ENCODE results near the gene GAB4. TPM values are rescaled to one million over a fixed set of nuclear protein-coding genes. Genes with fewer than 3 reads are reported as not detected.

GAB4 gene
- total RNA-seq, 1 experiment from 2014 or later: not detected

- Histone ChIP-seq H3K36me3 (ENCODE audit: control insufficient read depth, insufficient read depth, low read length) (no peaks in the 10 kb centered on the region), H3K4me3 (ENCODE audit: low read depth, low read length) (no peak overlapping the region), H3K4me1 (no peaks in the 10 kb centered on the region), H3K9me3 (no peaks in the 10 kb centered on the region), H3K27me3 (replicated peaks; ENCODE audit: control insufficient read depth, insufficient read depth, low read length) (no peaks in the 10 kb centered on the region; the same call in none of the 2 replicates)
- intact Hi-C loops (cut with micrococcal nuclease; ENCODE audit: unreplicated experiment): no loop called here
- no peak for DNase-seq
- Mint-ChIP-seq H3K4me1 (ENCODE audit: low read depth, unreplicated experiment) (no peaks in the 10 kb centered on the region), H3K9me3 (ENCODE audit: unreplicated experiment) (no peaks in the 10 kb centered on the region), H3K4me3 (ENCODE audit: unreplicated experiment) (no peak overlapping the region), H3K36me3 (ENCODE audit: insufficient read depth, unreplicated experiment) (no peaks in the 10 kb centered on the region), H3K27me3 (ENCODE audit: insufficient read depth, unreplicated experiment) (peaks cover 14% of the 10 kb centered on the region), H3K27ac (ENCODE audit: unreplicated experiment) (no peak overlapping the region)
- no peak for TF ChIP-seq CTCF (IDR thresholded peaks at IDR 0.05; ENCODE audit: insufficient read depth in 1 of 2, low read depth in 1 of 2, low read length in 1 of 2, severe bottlenecking in 1 of 2, unreplicated experiment in 1 of 2)
- BruUV-seq (replicated peaks): no TSS peak
- ChIA-PET CTCF (no interaction called here), POLR2A (no interaction called here)
These were observed 47.7 kb downstream of the GAB4 start for GRCh38 chr22:16960220-16960883.

GRCh38 chr22:16959345-16959930 lies 48.6 kb downstream of the GAB4 start:
- no peaks in the 10 kb centered on the region for H3K36me3 Mint-ChIP-seq (ENCODE audit: insufficient read depth, unreplicated experiment)
- CTCF ChIA-PET: no interaction called here
- POLR2A ChIA-PET: no interaction called here
- H3K27me3 Mint-ChIP-seq (ENCODE audit: insufficient read depth, unreplicated experiment): peaks cover 12% of the 10 kb centered on the region
- no peak overlapping the region for H3K4me3 Mint-ChIP-seq (ENCODE audit: unreplicated experiment)
- intact Hi-C loops (cut with micrococcal nuclease; ENCODE audit: unreplicated experiment): no loop called here
- no peak for DNase-seq
- Histone ChIP-seq H3K27me3 (replicated peaks; ENCODE audit: control insufficient read depth, insufficient read depth, low read length) (no peaks in the 10 kb centered on the region; the same call in 1 of the 2 replicates), H3K4me1 (no peaks in the 10 kb centered on the region), H3K4me3 (ENCODE audit: low read depth, low read length) (no peak overlapping the region), H3K36me3 (ENCODE audit: control insufficient read depth, insufficient read depth, low read length) (no peaks in the 10 kb centered on the region), H3K9me3 (no peaks in the 10 kb centered on the region)
- no peak for TF ChIP-seq CTCF (IDR thresholded peaks at IDR 0.05; ENCODE audit: insufficient read depth in 1 of 2, low read depth in 1 of 2, low read length in 1 of 2, severe bottlenecking in 1 of 2, unreplicated experiment in 1 of 2)
- H3K27ac Mint-ChIP-seq (ENCODE audit: unreplicated experiment): no peak overlapping the region
- H3K9me3 Mint-ChIP-seq (ENCODE audit: unreplicated experiment): no peaks in the 10 kb centered on the region
- BruUV-seq (replicated peaks): no TSS peak
- no peaks in the 10 kb centered on the region for H3K4me1 Mint-ChIP-seq (ENCODE audit: low read depth, unreplicated experiment)

- Histone ChIP-seq H3K27me3 (replicated peaks; ENCODE audit: control insufficient read depth, insufficient read depth, low read length) (no peaks in the 10 kb centered on the region), H3K9me3 (no peaks in the 10 kb centered on the region), H3K4me1 (no peaks in the 10 kb centered on the region), H3K36me3 (ENCODE audit: control insufficient read depth, insufficient read depth, low read length) (no peaks in the 10 kb centered on the region), H3K4me3 (ENCODE audit: low read depth, low read length) (no peak overlapping the region)
- ChIA-PET CTCF (no interaction called here), POLR2A (no interaction called here)
- TF ChIP-seq CTCF (IDR thresholded peaks at IDR 0.05; ENCODE audit: insufficient read depth in 1 of 2, low read depth in 1 of 2, low read length in 1 of 2, severe bottlenecking in 1 of 2, unreplicated experiment in 1 of 2): no peak
- Mint-ChIP-seq H3K4me1 (ENCODE audit: low read depth, unreplicated experiment) (no peaks in the 10 kb centered on the region), H3K27me3 (ENCODE audit: insufficient read depth, unreplicated experiment) (peaks cover 8% of the 10 kb centered on the region), H3K9me3 (ENCODE audit: unreplicated experiment) (no peaks in the 10 kb centered on the region), H3K4me3 (ENCODE audit: unreplicated experiment) (no peak overlapping the region), H3K27ac (ENCODE audit: unreplicated experiment) (no peak overlapping the region), H3K36me3 (ENCODE audit: insufficient read depth, unreplicated experiment) (no peaks in the 10 kb centered on the region)
- intact Hi-C loops (cut with micrococcal nuclease; ENCODE audit: unreplicated experiment): no loop called here
- DNase-seq: no peak
- no TSS peak for BruUV-seq (replicated peaks)
These were observed 49.5 kb downstream of the GAB4 start for GRCh38 chr22:16958475-16958874.

Data from Caco-2 (cell line).